Karpas-422 (cell line): Measurements from ENCODE around the gene NEURL1. TPM values are rescaled to one million over a fixed set of nuclear protein-coding genes. Genes with fewer than 3 reads are reported as not detected.

Experiments used
- DNase-seq: peaks from one replicate; pipeline ENCODE4 v3.0.0-alpha.2; 2015
- H2AFZ ChIP-seq: fragments of 200-600 bp; sonication (generic); 2 replicates; pipeline ENCODE4 v1.6.1; 2014; ENCODE audit warnings: antibody characterized with exemption, low read length, mixed read lengths
- H3K27ac ChIP-seq: fragments of 200-600 bp; sonication (generic); 2 replicates; pipeline ENCODE4 v1.5.1; 2014; ENCODE audit warnings: mild to moderate bottlenecking, low read length, moderate library complexity
- H3K27me3 ChIP-seq: fragments of 200-600 bp; sonication (generic); 2 replicates; pipeline ENCODE4 v1.6.1; 2014; ENCODE audit warnings: low read length, mixed read lengths
- H3K36me3 ChIP-seq: fragments of 200-600 bp; sonication (generic); 2 replicates; pipeline ENCODE4 v1.6.1; 2014; ENCODE audit warnings: low read length, mixed read lengths; ENCODE audit not compliant: insufficient read depth
- H3K4me1 ChIP-seq: fragments of 200-600 bp; sonication (generic); 2 replicates; pipeline ENCODE4 v1.6.1; 2014; ENCODE audit warnings: mild to moderate bottlenecking, low read length, mixed read lengths
- H3K4me2 ChIP-seq: fragments of 200-600 bp; sonication (generic); 2 replicates; pipeline ENCODE4 v1.6.1; 2014; ENCODE audit warnings: low read length, low read depth, mild to moderate bottlenecking; ENCODE audit not compliant: poor library complexity, severe bottlenecking
- H3K4me3 ChIP-seq: fragments of 200-600 bp; sonication (generic); 2 replicates; pipeline ENCODE4 v1.5.1; 2014; ENCODE audit warnings: mild to moderate bottlenecking, antibody characterized with exemption, low read length, mixed read lengths
- H3K79me2 ChIP-seq: fragments of 200-600 bp; sonication (generic); 2 replicates; pipeline ENCODE4 v1.6.1; 2014; ENCODE audit warnings: mild to moderate bottlenecking, low read length, mixed read lengths
- H3K9ac ChIP-seq: fragments of 200-600 bp; sonication (generic); 2 replicates; pipeline ENCODE4 v1.6.0; 2014; ENCODE audit warnings: low read length
- H3K9me2 ChIP-seq: fragments of 200-600 bp; sonication (generic), shearing (Covaris generic); replicated peaks from 2 replicates; pipeline ENCODE4 v1.6.0; 2014; ENCODE audit warnings: mild to moderate bottlenecking, low read length, moderate library complexity; ENCODE audit not compliant: insufficient read depth
- H3K9me3 ChIP-seq: fragments of 300-700, 200-600 bp; sonication (generic); 2 replicates; pipeline ENCODE4 v1.6.1; 2014; ENCODE audit warnings: low read length, mixed read lengths
- H4K20me1 ChIP-seq: fragments of 200-600 bp; sonication (generic); 2 replicates; pipeline ENCODE4 v1.6.1; 2014; ENCODE audit warnings: mild to moderate bottlenecking, antibody characterized with exemption, low read length, low read depth; ENCODE audit not compliant: insufficient read depth
- total RNA-seq: library from RNA; depleted of rRNA; stranded (reverse); fragments of >200 nt; shearing (Covaris generic); gene quantifications from 2 replicates; pipeline ENCODE4 v1.2.3, GENCODE V29; 2014; ENCODE audit warnings: low replicate concordance

Gene NEURL1
- total RNA-seq, 1 experiment from 2014 or later = not detected

DNA sequence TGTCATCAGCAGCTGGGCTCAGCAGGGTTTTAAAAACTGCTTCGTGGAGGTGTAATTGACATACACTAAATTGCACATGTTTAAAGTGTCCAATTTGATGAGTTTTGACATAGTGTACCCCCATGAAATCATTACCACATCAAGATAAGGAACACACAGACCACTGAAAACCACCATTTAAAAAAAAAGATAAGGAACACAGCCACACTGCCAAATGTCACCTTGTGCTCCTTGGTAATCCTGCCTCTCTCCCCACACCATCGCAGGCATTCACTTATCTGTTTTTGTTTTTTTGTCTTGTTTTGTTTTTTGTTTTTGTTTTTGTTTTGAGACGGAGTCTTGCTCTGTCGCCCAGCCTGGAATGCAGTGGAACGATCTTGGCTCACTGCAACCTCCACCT lies 75.0 kb downstream of the NEURL1 start:
- no peak overlapping the region for H3K27ac ChIP-seq
- no peak overlapping the region for H3K4me3 ChIP-seq
- no peak for DNase-seq
- H3K9me2 ChIP-seq = no peaks in the 10 kb centered on the region
- H3K36me3 ChIP-seq = no peaks in the 10 kb centered on the region
- H3K79me2 ChIP-seq = no peaks in the 10 kb centered on the region
- no peaks in the 10 kb centered on the region for H3K4me1 ChIP-seq
- no peaks in the 10 kb centered on the region for H4K20me1 ChIP-seq
- no peak overlapping the region for H3K9ac ChIP-seq
- H3K9me3 ChIP-seq = no peaks in the 10 kb centered on the region
- H3K27me3 ChIP-seq = no peaks in the 10 kb centered on the region
- H2AFZ ChIP-seq = no peak overlapping the region
- no peak overlapping the region for H3K4me2 ChIP-seq

DNA sequence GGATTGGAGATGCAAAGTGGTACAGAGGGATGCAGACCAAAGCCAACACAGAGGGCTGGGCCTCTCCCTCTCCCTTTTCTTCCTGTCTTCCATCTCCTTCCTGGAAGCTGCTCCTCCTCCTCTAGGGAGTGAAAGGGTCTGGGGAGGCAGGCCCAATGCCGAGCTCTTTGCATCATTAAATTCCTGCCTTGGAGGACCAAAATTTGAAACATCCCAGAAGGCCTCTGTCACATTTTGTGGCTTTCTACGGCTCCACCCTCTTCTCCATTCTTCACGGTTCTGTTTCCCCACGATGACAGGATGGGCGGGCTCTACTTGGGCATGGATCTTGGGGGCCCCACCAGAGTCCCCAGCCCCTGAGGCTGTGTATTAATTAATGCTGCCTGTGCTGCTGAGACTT lies 76.4 kb downstream of the NEURL1 start:
- no peak overlapping the region for H3K4me2 ChIP-seq
- H3K4me3 ChIP-seq = no peak overlapping the region
- H3K27ac ChIP-seq = no peak overlapping the region
- DNase-seq = no peak
- H3K9me3 ChIP-seq = no peaks in the 10 kb centered on the region
- no peaks in the 10 kb centered on the region for H3K27me3 ChIP-seq
- no peak overlapping the region for H3K9ac ChIP-seq
- no peaks in the 10 kb centered on the region for H3K4me1 ChIP-seq
- H3K79me2 ChIP-seq = no peaks in the 10 kb centered on the region
- no peak overlapping the region for H2AFZ ChIP-seq
- H3K9me2 ChIP-seq = no peaks in the 10 kb centered on the region
- H3K36me3 ChIP-seq = no peaks in the 10 kb centered on the region
- H4K20me1 ChIP-seq = no peaks in the 10 kb centered on the region

DNA sequence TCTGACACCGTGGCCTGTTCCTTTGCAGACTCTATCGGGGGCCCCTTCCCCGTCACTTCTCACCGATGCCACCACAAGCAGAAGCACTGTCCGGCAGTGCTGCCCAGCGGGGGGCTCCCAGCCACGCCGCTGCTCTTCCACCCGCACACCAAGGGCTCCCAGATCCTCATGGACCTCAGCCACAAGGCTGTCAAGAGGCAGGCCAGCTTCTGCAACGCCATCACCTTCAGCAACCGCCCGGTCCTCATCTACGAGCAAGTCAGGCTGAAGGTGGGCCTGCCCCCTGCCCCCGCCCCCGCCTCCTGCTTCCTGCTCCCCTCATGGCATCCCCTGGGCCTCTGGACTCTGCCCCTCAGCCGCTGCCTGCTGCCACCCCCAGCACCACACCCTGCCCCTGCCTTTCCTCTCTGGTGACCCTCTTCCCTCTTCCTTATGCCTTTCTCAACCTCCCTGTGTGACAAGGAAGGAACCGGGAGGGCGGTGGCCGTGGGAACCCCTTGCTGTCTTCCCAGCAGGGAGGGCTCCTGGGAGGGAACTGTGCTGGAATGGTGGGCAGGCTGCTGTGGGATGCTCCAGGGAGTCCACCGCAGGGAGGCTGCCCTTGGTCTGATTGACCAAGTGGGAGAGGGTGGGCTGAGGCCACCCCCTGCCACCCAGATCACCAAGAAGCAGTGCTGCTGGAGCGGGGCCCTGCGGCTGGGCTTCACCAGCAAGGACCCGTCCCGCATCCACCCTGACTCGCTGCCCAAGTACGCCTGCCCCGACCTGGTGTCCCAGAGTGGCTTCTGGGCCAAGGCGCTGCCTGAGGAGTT lies 77.5 kb downstream of the NEURL1 start:
- H4K20me1 ChIP-seq = no peaks in the 10 kb centered on the region
- H3K9ac ChIP-seq = no peak overlapping the region
- no peak for DNase-seq
- no peaks in the 10 kb centered on the region for H3K27me3 ChIP-seq
- H3K9me2 ChIP-seq = no peaks in the 10 kb centered on the region
- no peaks in the 10 kb centered on the region for H3K4me1 ChIP-seq
- no peaks in the 10 kb centered on the region for H3K79me2 ChIP-seq
- no peak overlapping the region for H2AFZ ChIP-seq
- H3K9me3 ChIP-seq = no peaks in the 10 kb centered on the region
- no peak overlapping the region for H3K27ac ChIP-seq
- H3K36me3 ChIP-seq = no peaks in the 10 kb centered on the region
- no peak overlapping the region for H3K4me2 ChIP-seq
- H3K4me3 ChIP-seq = no peak overlapping the region

DNA sequence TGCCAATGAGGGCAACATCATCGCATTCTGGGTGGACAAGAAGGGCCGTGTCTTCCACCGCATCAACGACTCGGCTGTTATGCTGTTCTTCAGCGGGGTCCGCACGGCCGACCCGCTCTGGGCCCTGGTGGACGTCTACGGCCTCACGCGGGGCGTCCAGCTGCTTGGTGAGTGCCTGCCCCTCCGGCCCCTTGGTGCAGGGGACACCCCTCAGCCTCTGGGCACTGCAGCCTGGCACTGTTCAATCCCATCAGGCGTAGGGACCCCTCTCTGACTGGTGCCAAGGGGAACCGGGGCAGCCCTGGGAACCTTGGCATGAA lies 78.1 kb downstream of the NEURL1 start:
- Histone ChIP-seq H3K4me3 (no peak overlapping the region), H3K9ac (no peak overlapping the region), H3K36me3 (no peaks in the 10 kb centered on the region), H4K20me1 (no peaks in the 10 kb centered on the region), H3K9me3 (no peaks in the 10 kb centered on the region), H3K9me2 (no peaks in the 10 kb centered on the region), H2AFZ (no peak overlapping the region), H3K4me2 (no peak overlapping the region), H3K79me2 (no peaks in the 10 kb centered on the region), H3K4me1 (no peaks in the 10 kb centered on the region), H3K27me3 (no peaks in the 10 kb centered on the region), H3K27ac (no peak overlapping the region)
- no peak for DNase-seq

DNA sequence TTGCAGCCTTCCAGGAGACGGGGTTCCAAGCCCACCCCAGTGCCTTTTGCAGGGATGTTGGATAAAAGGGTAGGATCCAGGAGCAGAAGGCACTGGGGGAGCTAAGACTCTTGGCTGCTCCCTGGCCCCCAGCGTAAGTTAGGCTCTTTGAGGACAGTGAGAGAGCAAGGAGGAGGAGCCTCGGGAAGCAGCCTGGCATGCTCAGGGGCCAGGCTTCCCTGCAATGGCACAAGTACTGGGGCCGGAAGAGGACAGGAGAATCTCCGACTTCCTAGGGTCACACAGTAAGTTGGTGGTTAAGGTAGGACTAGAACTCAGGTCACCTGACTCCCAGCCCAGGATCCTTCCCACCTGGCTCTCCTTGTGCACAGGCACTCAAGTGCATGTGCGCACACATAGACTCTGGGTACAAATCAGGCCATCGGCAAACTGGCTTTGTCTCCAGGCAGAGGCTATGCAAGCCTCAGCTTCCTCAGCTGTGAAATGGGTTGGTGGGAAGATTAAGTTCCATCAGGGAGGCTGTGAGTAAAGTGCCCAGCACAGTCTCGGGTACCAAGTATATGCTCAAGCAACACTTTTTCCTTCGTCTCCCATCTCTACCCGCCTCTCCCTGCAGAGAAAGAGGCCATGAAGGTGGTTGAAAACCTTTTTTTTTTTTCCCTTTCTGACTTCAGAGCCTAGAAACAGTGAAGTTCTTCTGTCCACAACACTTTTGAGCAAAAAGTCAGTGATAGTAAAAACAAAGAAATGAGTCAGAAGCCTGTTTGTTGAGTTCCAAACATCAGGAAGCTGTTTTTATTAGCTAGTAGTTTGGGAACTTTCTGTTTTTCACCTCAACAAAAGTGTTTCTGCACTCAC lies 79.1 kb downstream of the NEURL1 start:
- H2AFZ ChIP-seq = no peak overlapping the region
- H3K9me3 ChIP-seq = no peaks in the 10 kb centered on the region
- no peak for DNase-seq
- no peaks in the 10 kb centered on the region for H3K4me1 ChIP-seq
- H3K27ac ChIP-seq = no peak overlapping the region
- no peaks in the 10 kb centered on the region for H3K9me2 ChIP-seq
- no peaks in the 10 kb centered on the region for H4K20me1 ChIP-seq
- no peak overlapping the region for H3K4me3 ChIP-seq
- H3K27me3 ChIP-seq = no peaks in the 10 kb centered on the region
- H3K36me3 ChIP-seq = no peaks in the 10 kb centered on the region
- no peak overlapping the region for H3K9ac ChIP-seq
- H3K79me2 ChIP-seq = no peaks in the 10 kb centered on the region
- no peak overlapping the region for H3K4me2 ChIP-seq

DNA sequence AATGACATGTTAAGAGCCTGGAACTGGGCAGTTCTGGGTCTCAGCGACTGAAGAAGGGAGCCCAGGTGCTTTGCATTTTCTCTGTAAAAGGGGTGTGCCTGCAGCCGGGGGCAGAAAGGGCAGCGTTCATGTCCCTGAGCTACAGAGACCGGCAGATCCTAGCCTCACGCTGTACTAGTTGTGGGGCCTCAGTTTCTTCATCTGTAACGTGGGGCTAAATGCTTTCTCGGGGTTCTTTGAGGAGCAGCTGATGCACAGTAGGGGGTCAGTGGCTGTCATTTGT lies 79.6 kb downstream of the NEURL1 start:
- Histone ChIP-seq H3K4me2 (no peak overlapping the region), H3K27me3 (no peaks in the 10 kb centered on the region), H3K9ac (no peak overlapping the region), H3K9me3 (no peaks in the 10 kb centered on the region), H3K79me2 (no peaks in the 10 kb centered on the region), H3K36me3 (no peaks in the 10 kb centered on the region), H2AFZ (no peak overlapping the region), H4K20me1 (no peaks in the 10 kb centered on the region), H3K9me2 (no peaks in the 10 kb centered on the region), H3K27ac (no peak overlapping the region), H3K4me1 (no peaks in the 10 kb centered on the region), H3K4me3 (no peak overlapping the region)
- no peak for DNase-seq

DNA sequence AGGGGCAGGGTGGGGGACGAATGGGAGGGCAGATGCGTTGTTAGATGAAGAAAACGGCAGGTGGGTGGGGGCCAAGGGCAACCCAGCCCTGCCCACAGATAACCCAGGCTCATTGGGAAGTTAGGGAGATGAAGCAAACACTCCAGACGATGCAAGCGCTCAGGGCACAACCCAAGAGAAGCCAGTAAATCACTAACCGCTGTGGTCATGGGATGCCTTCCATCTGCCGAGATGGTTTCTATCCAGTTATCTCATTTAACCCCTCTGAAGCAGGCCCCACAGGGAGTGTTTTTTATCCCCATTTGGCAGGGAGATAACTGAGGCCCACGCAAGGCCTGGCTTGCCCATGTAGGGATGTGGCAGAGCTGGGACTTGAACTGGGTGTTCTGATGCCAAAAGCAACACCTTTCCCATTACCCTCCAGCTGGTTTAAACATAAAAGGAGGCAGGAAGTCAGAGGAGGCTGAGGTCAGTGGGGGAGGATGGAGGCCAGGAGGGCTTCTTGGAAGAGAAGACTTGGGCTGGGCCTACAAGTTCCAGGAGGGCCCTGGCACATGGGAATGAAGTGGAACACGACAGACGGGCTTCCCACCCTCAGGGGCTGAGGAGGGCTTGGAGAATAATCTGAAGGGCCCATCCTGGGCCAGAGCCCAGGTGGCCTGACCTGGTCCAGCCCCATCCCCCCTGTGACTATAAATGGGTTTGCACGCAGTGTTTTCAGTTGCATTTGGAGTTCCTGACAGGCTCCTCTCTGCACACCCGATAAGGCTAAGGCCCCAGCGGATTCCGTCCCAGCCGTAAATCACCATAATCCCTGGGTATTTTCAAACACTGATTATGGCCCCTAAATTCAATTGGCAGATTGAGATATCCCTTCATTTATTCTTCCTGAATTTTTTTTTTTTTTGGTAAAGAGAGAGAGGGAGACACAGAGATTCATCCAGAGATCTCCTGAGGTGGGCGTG lies 80.9 kb downstream of the NEURL1 start:
- Histone ChIP-seq H3K36me3 (no peaks in the 10 kb centered on the region), H3K79me2 (no peaks in the 10 kb centered on the region), H3K9me2 (no peaks in the 10 kb centered on the region), H3K27me3 (no peaks in the 10 kb centered on the region), H2AFZ (no peak overlapping the region), H3K4me2 (no peak overlapping the region), H4K20me1 (no peaks in the 10 kb centered on the region), H3K27ac (no peak overlapping the region), H3K9ac (no peak overlapping the region), H3K4me3 (no peak overlapping the region), H3K4me1 (no peaks in the 10 kb centered on the region), H3K9me3 (no peaks in the 10 kb centered on the region)
- DNase-seq = no peak
